Activated CD4-positive, CD25-positive, alpha-beta regulatory T cell treated with anti-CD3 and anti-CD28 coated beads, Interleukin-2, amount 50 U/mL, for 72 hours (primary cell): ENCODE measurements around the gene PRKAA2.

Experiments used
- DNase-seq: peaks from one replicate; pipeline ENCODE4 v3.0.0; 2021

The PRKAA2 gene

GRCh38 chr1:56726706-56727105 is 81.6 kb downstream of the PRKAA2 start:
- no peak for DNase-seq

GRCh38 chr1:56728964-56729363 is 83.8 kb downstream of the PRKAA2 start:
- DNase-seq, result no peak

GRCh38 chr1:56745231-56745630 is 100.1 kb downstream of the PRKAA2 start:
- DNase-seq, result no peak

- no peak for DNase-seq
Measured at GRCh38 chr1:56754708-56755479, 109.8 kb downstream of the PRKAA2 start.

DNA sequence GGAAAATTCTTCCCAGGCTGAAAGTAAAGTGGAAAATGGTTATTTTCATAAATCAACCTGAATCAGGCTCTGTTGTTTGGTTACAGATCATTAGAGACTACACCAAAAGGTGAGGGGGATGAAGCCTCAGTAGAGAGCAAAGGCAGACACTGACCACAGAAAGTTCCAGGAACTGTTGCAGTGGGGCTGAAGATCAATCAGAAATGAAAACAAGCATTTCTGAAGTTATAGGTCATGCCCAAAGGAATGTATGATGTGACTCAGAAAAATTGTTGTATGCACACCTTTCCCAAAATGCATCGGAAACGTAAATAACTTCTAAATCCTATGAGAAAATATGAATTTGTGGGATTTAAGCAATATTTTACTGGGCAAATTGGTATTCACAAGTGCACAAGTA is 110.8 kb downstream of the PRKAA2 start:
- DNase-seq, result no peak

DNA sequence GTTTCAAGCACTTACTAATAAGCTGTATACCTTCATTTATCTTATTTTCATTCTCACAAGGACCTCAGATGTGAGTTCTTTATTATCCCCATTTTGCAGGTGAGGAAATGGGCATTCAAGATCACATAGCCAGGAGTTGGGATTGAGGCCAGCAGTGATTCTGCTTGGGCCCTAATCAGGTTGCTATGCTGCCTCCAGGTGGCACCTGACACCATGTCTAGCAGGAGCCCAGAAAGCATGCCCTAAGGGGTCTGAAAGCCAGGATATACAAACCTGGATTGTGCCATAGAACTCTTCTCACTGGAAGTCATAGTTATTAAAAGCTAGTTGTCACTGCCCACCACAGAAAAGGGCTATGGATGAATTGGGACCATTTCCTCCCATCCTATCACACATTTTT is 113.0 kb downstream of the PRKAA2 start:
- no peak for DNase-seq

- no peak for DNase-seq
Measured at GRCh38 chr1:56758794-56759193, 113.7 kb downstream of the PRKAA2 start.
